Fibroblast of lung (primary cell): Measurements from ENCODE around the gene RINL. TPM values are rescaled to one million over a fixed set of nuclear protein-coding genes. Genes with fewer than 3 reads are reported as not detected.
"Not testable (repeated sequence)": the region's sequence is repeated elsewhere in the genome, so short reads cannot be mapped to it uniquely, and the experiment has no call there.

Source experiments
- DNase-seq, 2 donors: peaks; one replicate each; pipeline versions ENCODE4 v3.0.0 to v3.0.0-alpha.2; 2010; ENCODE audit warnings: low read depth in 2 of 2
- H2AFZ ChIP-seq: 2 replicates; pipeline ENCODE4 v1.5.1; 2012; ENCODE audit warnings: low read length, control low read depth, inconsistent platforms
- H3K27ac ChIP-seq: 2 replicates; pipeline ENCODE4 v1.5.1; 2011; ENCODE audit warnings: low read length, control low read depth; ENCODE audit not compliant: insufficient read depth
- H3K27me3 ChIP-seq: 2 replicates; pipeline ENCODE4 v1.5.1; 2011; ENCODE audit warnings: mild to moderate bottlenecking, low read length; ENCODE audit not compliant: control insufficient read depth, insufficient read depth
- H3K36me3 ChIP-seq: 2 replicates; pipeline ENCODE4 v1.5.1; 2011; ENCODE audit warnings: low read length; ENCODE audit not compliant: control insufficient read depth, insufficient read depth
- H3K4me1 ChIP-seq: 2 replicates; pipeline ENCODE4 v1.5.1; 2011; ENCODE audit warnings: low read length; ENCODE audit not compliant: control insufficient read depth, insufficient read depth; ENCODE audit errors: extremely low read depth
- H3K4me2 ChIP-seq: 2 replicates; pipeline ENCODE4 v1.5.1; 2011; ENCODE audit warnings: low read length, control low read depth; ENCODE audit not compliant: insufficient read depth; ENCODE audit errors: extremely low read depth
- H3K4me3 ChIP-seq, 4 experiments: fragments of 200-600 bp in 1 of 4; sonication (generic) in 1 of 4; replicated peaks in 1 of 4; 2 replicates each; pipeline ENCODE4 v1.5.1; 2011 to 2016; ENCODE audit warnings: low read length in 4 of 4, low read depth in 3 of 4, mild to moderate bottlenecking in 3 of 4, control low read depth in 2 of 4, inconsistent platforms in 1 of 4, mixed read lengths in 1 of 4; ENCODE audit not compliant: insufficient read depth in 1 of 4; ENCODE audit errors: control extremely low read depth in 1 of 4
- H3K79me2 ChIP-seq: 2 replicates; pipeline ENCODE4 v1.5.1; 2012; ENCODE audit warnings: mild to moderate bottlenecking, low read length, inconsistent platforms; ENCODE audit not compliant: control insufficient read depth, insufficient read depth
- H3K9ac ChIP-seq: 2 replicates; pipeline ENCODE4 v1.5.1; 2011; ENCODE audit warnings: mild to moderate bottlenecking, low read length, control low read depth; ENCODE audit not compliant: insufficient read depth
- H3K9me3 ChIP-seq: 2 replicates; pipeline ENCODE4 v1.5.1; 2012; ENCODE audit warnings: low read depth, low read length; ENCODE audit not compliant: control insufficient read depth, insufficient read depth
- H4K20me1 ChIP-seq: 2 replicates; pipeline ENCODE4 v1.5.1; 2011; ENCODE audit warnings: low read length; ENCODE audit not compliant: control insufficient read depth, insufficient read depth; ENCODE audit errors: extremely low read depth
- EZH2 ChIP-seq: IDR thresholded peaks from 2 replicates; pipeline ENCODE4 v1.5.1; 2012; ENCODE audit warnings: low read length, control low read depth, mild to moderate bottlenecking; ENCODE audit errors: missing control alignments
- polyA plus RNA-seq, 2 donors: library from polyadenylated mRNA; depleted of rRNA in 1 of 2; stranded (reverse) in 1 of 2; unstranded in 1 of 2; fragments of >200 nt; gene quantifications; 2 replicates each; pipeline ENCODE4 v1.2.1, GENCODE V29; 2011 to 2012; ENCODE audit warnings: missing spikeins in 1 of 2
- total RNA-seq: library from RNA; depleted of rRNA; stranded (reverse); fragments of >200 nt; gene quantifications from 2 replicates; pipeline ENCODE4 v1.2.1, GENCODE V29; 2014
- TF ChIP-seq, protein P1 (sequence below), 2 donors: IDR thresholded peaks in 1 of 2; conservative IDR thresholded peaks in 1 of 2; 1 replicate in 1 of 2; 2 replicates in 1 of 2; pipeline ENCODE4 v1.5.1; 2011 to 2012; ENCODE audit warnings: low read length in 2 of 2, control low read depth in 1 of 2, inconsistent platforms in 1 of 2, low read depth in 1 of 2, mild to moderate bottlenecking in 1 of 2

Gene RINL
- total and polyA plus RNA-seq, 2 donors (not counting 1 experiment from before 2014, with no cell fraction given): 0.59 to 3.5 TPM

GRCh38 chr19:38831142-38831605 lies 46.9 kb downstream of the RINL start:
- TF ChIP-seq, protein P1, sequence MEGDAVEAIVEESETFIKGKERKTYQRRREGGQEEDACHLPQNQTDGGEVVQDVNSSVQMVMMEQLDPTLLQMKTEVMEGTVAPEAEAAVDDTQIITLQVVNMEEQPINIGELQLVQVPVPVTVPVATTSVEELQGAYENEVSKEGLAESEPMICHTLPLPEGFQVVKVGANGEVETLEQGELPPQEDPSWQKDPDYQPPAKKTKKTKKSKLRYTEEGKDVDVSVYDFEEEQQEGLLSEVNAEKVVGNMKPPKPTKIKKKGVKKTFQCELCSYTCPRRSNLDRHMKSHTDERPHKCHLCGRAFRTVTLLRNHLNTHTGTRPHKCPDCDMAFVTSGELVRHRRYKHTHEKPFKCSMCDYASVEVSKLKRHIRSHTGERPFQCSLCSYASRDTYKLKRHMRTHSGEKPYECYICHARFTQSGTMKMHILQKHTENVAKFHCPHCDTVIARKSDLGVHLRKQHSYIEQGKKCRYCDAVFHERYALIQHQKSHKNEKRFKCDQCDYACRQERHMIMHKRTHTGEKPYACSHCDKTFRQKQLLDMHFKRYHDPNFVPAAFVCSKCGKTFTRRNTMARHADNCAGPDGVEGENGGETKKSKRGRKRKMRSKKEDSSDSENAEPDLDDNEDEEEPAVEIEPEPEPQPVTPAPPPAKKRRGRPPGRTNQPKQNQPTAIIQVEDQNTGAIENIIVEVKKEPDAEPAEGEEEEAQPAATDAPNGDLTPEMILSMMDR (conservative IDR thresholded peaks at IDR 0.05 in 1 of 2, IDR thresholded peaks at IDR 0.05 in 1 of 2; ENCODE audit: low read depth in 1 of 2, low read length in 2 of 2): no peak
- no peak for TF ChIP-seq EZH2
- peak overlapping the region; percentile 85 for H3K4me2 ChIP-seq

GRCh38 chr19:38830039-38830733 lies 47.9 kb downstream of the RINL start:
- peak overlapping the region; percentile 92 for H3K27ac ChIP-seq

More at GRCh38 chr19:38831142-38831605, 46.9 kb downstream of the RINL start:
- Histone ChIP-seq H3K27ac (peak overlapping the region; percentile 92), H2AFZ (peak overlapping the region; percentile 73), H3K4me3 (peak overlapping the region; percentile 25 to 72 (median 55)), H3K27me3 (no peaks in the 10 kb centered on the region), H3K9me3 (no peaks in the 10 kb centered on the region), H3K4me1 (peaks cover 27% of the 10 kb centered on the region), H3K36me3 (peaks cover 5% of the 10 kb centered on the region), H3K79me2 (no peaks in the 10 kb centered on the region), H4K20me1 (no peaks in the 10 kb centered on the region), H3K9ac (peak overlapping the region; percentile 54)
- peak; percentile 94 to 98 for DNase-seq

DNA sequence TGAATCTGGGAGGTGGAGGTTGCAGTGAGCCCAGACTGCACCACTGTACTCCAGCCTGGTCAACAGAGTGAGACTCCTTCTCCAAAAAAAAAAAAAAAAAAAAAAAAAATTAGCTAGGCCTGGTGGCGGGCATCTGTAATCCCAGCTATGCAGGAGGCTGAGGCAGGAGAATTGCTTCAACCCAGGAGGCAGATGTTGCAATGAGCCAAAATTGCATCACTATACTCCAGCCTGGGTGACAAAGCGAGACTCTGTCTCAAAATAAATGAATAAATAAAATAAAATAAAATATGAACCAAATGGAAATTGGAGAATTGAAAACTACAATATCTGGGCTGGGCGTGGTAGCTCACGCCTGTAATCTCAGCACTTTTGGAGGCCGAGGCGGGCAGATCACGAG lies 48.9 kb downstream of the RINL start:
- H3K27ac ChIP-seq: peak overlapping the region; percentile 92
- H3K4me2 ChIP-seq: not testable (repeated sequence)

More at GRCh38 chr19:38830039-38830733, 47.9 kb downstream of the RINL start:
- Histone ChIP-seq H3K9ac (no peak overlapping the region), H3K4me3 (no peak overlapping the region), H3K79me2 (no peaks in the 10 kb centered on the region), H3K9me3 (no peaks in the 10 kb centered on the region), H3K36me3 (peaks cover 2% of the 10 kb centered on the region), H4K20me1 (no peaks in the 10 kb centered on the region), H2AFZ (no peak overlapping the region), H3K27me3 (no peaks in the 10 kb centered on the region), H3K4me2 (peak overlapping the region; percentile 51), H3K4me1 (peaks cover 20% of the 10 kb centered on the region)
- TF ChIP-seq EZH2: no peak
- TF ChIP-seq, protein P1 (conservative IDR thresholded peaks at IDR 0.05 in 1 of 2, IDR thresholded peaks at IDR 0.05 in 1 of 2; ENCODE audit: low read depth in 1 of 2, low read length in 2 of 2): no peak
- peak; percentile 45 to 73 for DNase-seq

More for the DNA sequence above, 48.9 kb downstream of the RINL start:
- not testable (repeated sequence) for H3K9ac ChIP-seq, H3K9me3 ChIP-seq, H3K79me2 ChIP-seq, H3K4me3 ChIP-seq, H3K36me3 ChIP-seq, H2AFZ ChIP-seq, H3K27me3 ChIP-seq, H4K20me1 ChIP-seq
- DNase-seq: peak in 1 of 2 donors; percentile 49
- peaks cover 20% of the 10 kb centered on the region for H3K4me1 ChIP-seq
